ENCODE measurements around the gene RIC8A.

RIC8A gene

GRCh38 chr11:259413-259812 is 51.9 kb downstream of the RIC8A start:
- Histone ChIP-seq H3K79me2 (ENCODE audit: control insufficient read depth, insufficient read depth, low read length, unreplicated experiment) (no peaks in the 10 kb centered on the region), H2AFZ (ENCODE audit: low read length, unreplicated experiment) (no peak overlapping the region), H3K4me1 (ENCODE audit: control insufficient read depth, insufficient read depth, low read length, unreplicated experiment) (no peaks in the 10 kb centered on the region), H3K4me3 (ENCODE audit: low read depth, low read length) (no peak overlapping the region), H3K27ac (ENCODE audit: low read depth, low read length) (no peak overlapping the region), H3K27me3 (ENCODE audit: insufficient read depth, low read length) (no peaks in the 10 kb centered on the region), H3K36me3 (ENCODE audit: insufficient read depth, low read length) (no peaks in the 10 kb centered on the region)

- H3K4me3 ChIP-seq (ENCODE audit: low read depth, low read length), result no peak overlapping the region
- H3K36me3 ChIP-seq (ENCODE audit: insufficient read depth, low read length), result no peaks in the 10 kb centered on the region
- H2AFZ ChIP-seq (ENCODE audit: low read length, unreplicated experiment), result no peak overlapping the region
- H3K27ac ChIP-seq (ENCODE audit: low read depth, low read length), result no peak overlapping the region
- no peaks in the 10 kb centered on the region for H3K4me1 ChIP-seq (ENCODE audit: control insufficient read depth, insufficient read depth, low read length, unreplicated experiment)
- no peaks in the 10 kb centered on the region for H3K79me2 ChIP-seq (ENCODE audit: control insufficient read depth, insufficient read depth, low read length, unreplicated experiment)
- H3K27me3 ChIP-seq (ENCODE audit: insufficient read depth, low read length), result no peaks in the 10 kb centered on the region
These were observed 54.1 kb downstream of the RIC8A start for GRCh38 chr11:261624-262023.

Data from ACC112 (cell line).